CD8-positive, alpha-beta memory T cell (primary cell): ENCODE results near the gene NPHP4. TPM values are rescaled to one million over a fixed set of nuclear protein-coding genes. Genes with fewer than 3 reads are reported as not detected.
"Not testable (repeated sequence)": the region's sequence is repeated elsewhere in the genome, so short reads cannot be mapped to it uniquely, and the experiment has no call there.

Experiments used
- CTCF ChIA-PET: fragments of 350-600 bp; sonication (Branson Sonifier 250); formaldehyde crosslinking; loops from one replicate; lab custom pipeline; 2021; ENCODE audit warnings: antibody characterized with exemption; lab: Charles Lee
- POLR2A ChIA-PET: fragments of 350-600 bp; sonication (Branson Sonifier 250); formaldehyde crosslinking; loops from one replicate; lab custom pipeline; 2021; ENCODE audit warnings: antibody characterized with exemption; lab: Charles Lee
- DNase-seq, 5 donors: peaks; one replicate each; pipeline versions ENCODE4 v3.0.0 to v3.0.0-alpha.2; 2020 to 2022; ENCODE audit warnings: mixed read lengths in 1 of 5
- H3K27ac ChIP-seq: one replicate; pipeline ENCODE4 v1.7.0; 2013; ENCODE audit warnings: low read depth, mild to moderate bottlenecking, low read length, moderate library complexity
- H3K27me3 ChIP-seq: 2 replicates; pipeline ENCODE4 v1.7.0; 2013; ENCODE audit warnings: low read length, mild to moderate bottlenecking; ENCODE audit not compliant: insufficient read depth, poor library complexity, severe bottlenecking
- H3K36me3 ChIP-seq: 2 replicates; pipeline ENCODE4 v1.7.0; 2013; ENCODE audit warnings: mild to moderate bottlenecking, low read length, moderate library complexity; ENCODE audit not compliant: insufficient read depth
- H3K4me1 ChIP-seq: 2 replicates; pipeline ENCODE4 v1.7.0; 2013; ENCODE audit warnings: mild to moderate bottlenecking, low read length, moderate library complexity; ENCODE audit not compliant: insufficient read depth
- H3K4me3 ChIP-seq: 2 replicates; pipeline ENCODE4 v1.7.0; 2013; ENCODE audit warnings: mild to moderate bottlenecking, low read length
- H3K9me3 ChIP-seq: 2 replicates; pipeline ENCODE4 v1.7.0; 2013; ENCODE audit warnings: mild to moderate bottlenecking, low read length
- H3K27ac Mint-ChIP-seq, 8 donors: one replicate each; pipeline ENCODE4 v1.8.0; 2020 to 2021; ENCODE audit warnings: mixed read lengths in 8 of 8, mild to moderate bottlenecking in 6 of 8, inconsistent platforms in 3 of 8, moderate library complexity in 3 of 8
- H3K27me3 Mint-ChIP-seq, 2 donors: one replicate each; pipeline ENCODE4 v1.8.0; 2020 to 2021; ENCODE audit warnings: mixed read lengths in 2 of 2, mild to moderate bottlenecking in 1 of 2, moderate library complexity in 1 of 2
- H3K36me3 Mint-ChIP-seq, 3 donors: one replicate each; pipeline ENCODE4 v1.8.0; 2020 to 2021; ENCODE audit warnings: mixed read lengths in 3 of 3, inconsistent platforms in 1 of 3, mild to moderate bottlenecking in 1 of 3
- H3K4me1 Mint-ChIP-seq, 3 donors: one replicate each; pipeline ENCODE4 v1.8.0; 2020 to 2021; ENCODE audit warnings: mixed read lengths in 3 of 3, inconsistent platforms in 1 of 3, mild to moderate bottlenecking in 1 of 3
- H3K4me3 Mint-ChIP-seq, 7 donors: one replicate each; pipeline ENCODE4 v1.8.0; 2020 to 2021; ENCODE audit warnings: mixed read lengths in 7 of 7, mild to moderate bottlenecking in 6 of 7, moderate library complexity in 4 of 7, inconsistent platforms in 2 of 7
- H3K9me3 Mint-ChIP-seq, 5 donors: one replicate each; pipeline ENCODE4 v1.8.0; 2020 to 2022; ENCODE audit warnings: mixed read lengths in 5 of 5, mild to moderate bottlenecking in 3 of 5, moderate library complexity in 2 of 5, inconsistent platforms in 1 of 5
- polyA plus RNA-seq: library from polyadenylated mRNA; unstranded; fragments of 300-500 nt; fragmentation: Illumina TruSeq; gene quantifications from one replicate; pipeline ENCODE4 v1.2.3, GENCODE V29; 2021
- total RNA-seq, 2 experiments: library from RNA; stranded (reverse); gene quantifications; one replicate each; pipeline ENCODE4 v1.2.3, GENCODE V29; 2021

NPHP4 gene
- total and polyA plus RNA-seq, 3 experiments from 2014 or later = 1.2 to 11.5 (median 11.2) TPM

DNA sequence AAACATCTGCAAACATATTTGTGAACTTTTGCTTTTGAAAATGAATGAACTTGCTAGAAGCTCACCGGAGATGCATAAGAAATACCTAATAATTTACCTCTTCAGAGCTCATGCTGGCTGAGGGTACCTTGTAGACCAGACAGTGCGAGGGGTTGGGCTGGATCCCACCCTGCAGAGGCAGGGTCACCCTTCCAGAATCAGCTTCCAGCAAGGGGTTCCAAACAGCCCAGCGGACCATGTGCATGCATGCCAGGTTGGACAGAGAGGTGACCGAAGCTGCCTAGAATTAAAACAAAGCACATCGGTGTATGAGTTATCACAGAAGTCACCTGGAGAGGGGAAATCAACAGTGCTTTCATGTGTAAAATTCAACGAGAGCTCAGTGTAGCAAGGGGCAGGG lies 59.2 kb downstream of the NPHP4 start:
- POLR2A ChIA-PET = no interaction called here
- CTCF ChIA-PET = interaction anchor here (0.9 kb wide), 1 partner anchor 22 kb away, joined by 3 read pairs; no protein-coding TSS in a partner anchor
- H3K4me1 Mint-ChIP-seq = peaks cover 0 to 3% (median 0%) of the 10 kb centered on the region in 3 donors
- H3K9me3 Mint-ChIP-seq = no peaks in the 10 kb centered on the region
- no peaks in the 10 kb centered on the region for H3K9me3 ChIP-seq
- H3K36me3 Mint-ChIP-seq = peaks cover 7 to 26% (median 8%) of the 10 kb centered on the region in 3 donors
- H3K4me3 ChIP-seq = no peak overlapping the region
- H3K4me3 Mint-ChIP-seq = no peak overlapping the region
- no peaks in the 10 kb centered on the region for H3K27me3 Mint-ChIP-seq
- peak overlapping the region in 1 of 8 donors; percentile 22 for H3K27ac Mint-ChIP-seq
- no peak overlapping the region for H3K27ac ChIP-seq
- DNase-seq = no peak
- no peaks in the 10 kb centered on the region for H3K36me3 ChIP-seq
- no peaks in the 10 kb centered on the region for H3K27me3 ChIP-seq
- H3K4me1 ChIP-seq = no peaks in the 10 kb centered on the region

DNA sequence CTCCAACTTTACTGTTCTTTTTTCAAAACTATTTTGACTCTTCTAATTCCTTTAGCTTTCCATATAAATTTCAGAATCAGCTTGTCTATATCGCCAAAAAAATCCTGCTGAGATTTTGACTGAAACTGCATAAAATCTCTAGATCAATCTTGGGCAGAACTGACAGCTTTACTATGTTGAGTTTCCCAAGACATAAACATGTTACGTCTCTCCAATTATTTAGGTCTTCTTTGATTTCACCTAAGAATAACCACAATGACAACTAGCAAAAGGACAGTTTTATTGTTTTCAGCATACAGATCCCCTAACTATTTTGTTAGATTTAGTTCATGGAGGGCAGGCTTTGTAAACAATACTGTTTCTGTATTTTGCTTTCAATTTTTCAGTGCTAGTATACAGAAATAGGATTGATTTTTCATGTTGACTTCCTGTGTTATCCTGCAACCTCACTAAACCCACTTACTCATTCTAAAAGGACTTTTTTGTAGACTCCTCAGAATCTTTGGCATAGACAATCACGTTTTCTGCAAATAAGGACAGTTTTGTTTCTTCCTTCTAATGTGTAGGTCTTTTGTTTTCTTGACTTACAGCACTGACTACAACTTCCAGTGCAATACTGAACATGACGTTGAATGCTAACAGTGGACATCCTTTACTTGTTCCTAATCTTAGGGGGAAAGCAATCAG lies 63.4 kb downstream of the NPHP4 start:
- Mint-ChIP-seq H3K36me3 (peaks cover 12 to 41% (median 16%) of the 10 kb centered on the region in 3 donors), H3K9me3 (peaks cover 0 to 4% (median 0%) of the 10 kb centered on the region in 5 donors), H3K4me3 (no peak overlapping the region), H3K27ac (peak overlapping the region in 2 of 8 donors; percentile 18 to 20), H3K4me1 (no peaks in the 10 kb centered on the region), H3K27me3 (no peaks in the 10 kb centered on the region)
- H3K27me3 ChIP-seq = no peaks in the 10 kb centered on the region
- H3K9me3 ChIP-seq = no peaks in the 10 kb centered on the region
- DNase-seq = no peak
- H3K27ac ChIP-seq = no peak overlapping the region
- H3K36me3 ChIP-seq = no peaks in the 10 kb centered on the region
- POLR2A ChIA-PET = no interaction called here
- no peaks in the 10 kb centered on the region for H3K4me1 ChIP-seq
- CTCF ChIA-PET = no interaction called here
- H3K4me3 ChIP-seq = no peak overlapping the region

DNA sequence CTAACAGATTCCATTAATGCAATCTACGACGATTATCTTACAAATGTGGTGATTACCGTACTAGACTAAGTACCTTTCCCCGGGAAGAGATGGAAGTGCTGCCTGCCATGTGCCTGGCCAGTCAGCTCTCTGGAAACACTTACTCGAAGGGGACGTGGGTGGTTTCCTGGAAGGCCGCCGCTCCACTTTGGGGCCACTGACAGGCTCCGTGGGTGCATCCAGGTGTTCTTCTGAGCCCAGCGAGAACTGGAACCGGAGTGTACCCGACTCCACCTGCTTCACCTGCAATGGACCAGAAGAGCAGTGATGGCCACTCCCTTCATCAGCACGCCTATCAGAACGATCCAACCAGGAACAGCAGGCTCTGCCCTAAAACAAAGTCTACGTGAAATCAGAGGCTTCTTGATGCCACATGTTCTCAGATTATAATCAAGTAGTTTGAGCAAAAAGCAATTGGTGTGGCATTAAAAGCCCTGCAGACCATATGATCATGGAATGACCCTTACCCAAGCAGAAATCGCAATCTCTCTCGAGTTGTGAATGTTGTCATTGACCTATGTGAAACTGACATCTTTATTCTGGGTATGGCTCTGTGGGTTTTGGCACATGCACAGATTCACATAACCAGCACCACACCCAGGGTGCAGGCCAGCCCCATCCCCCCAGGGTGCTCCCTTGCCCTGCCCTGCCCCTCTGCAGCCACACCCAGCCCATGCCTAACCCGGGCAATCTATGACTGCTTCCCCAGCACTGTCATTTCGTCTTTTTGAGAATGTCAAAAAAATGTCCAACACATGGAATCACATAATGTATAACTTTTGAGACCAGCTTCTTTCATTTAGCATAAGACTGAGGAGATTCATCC lies 64.5 kb downstream of the NPHP4 start:
- no peak overlapping the region for H3K4me3 Mint-ChIP-seq
- POLR2A ChIA-PET = no interaction called here
- peaks cover 0 to 7% (median 0%) of the 10 kb centered on the region in 5 donors for H3K9me3 Mint-ChIP-seq
- CTCF ChIA-PET = no interaction called here
- H3K27me3 Mint-ChIP-seq = no peaks in the 10 kb centered on the region
- H3K36me3 Mint-ChIP-seq = peaks cover 15 to 35% (median 23%) of the 10 kb centered on the region in 3 donors
- DNase-seq = no peak
- H3K4me1 ChIP-seq = no peaks in the 10 kb centered on the region
- H3K4me1 Mint-ChIP-seq = no peaks in the 10 kb centered on the region
- no peaks in the 10 kb centered on the region for H3K36me3 ChIP-seq
- no peak overlapping the region for H3K4me3 ChIP-seq
- H3K27me3 ChIP-seq = no peaks in the 10 kb centered on the region
- no peak overlapping the region for H3K27ac ChIP-seq
- H3K27ac Mint-ChIP-seq = no peak overlapping the region
- H3K9me3 ChIP-seq = no peaks in the 10 kb centered on the region

DNA sequence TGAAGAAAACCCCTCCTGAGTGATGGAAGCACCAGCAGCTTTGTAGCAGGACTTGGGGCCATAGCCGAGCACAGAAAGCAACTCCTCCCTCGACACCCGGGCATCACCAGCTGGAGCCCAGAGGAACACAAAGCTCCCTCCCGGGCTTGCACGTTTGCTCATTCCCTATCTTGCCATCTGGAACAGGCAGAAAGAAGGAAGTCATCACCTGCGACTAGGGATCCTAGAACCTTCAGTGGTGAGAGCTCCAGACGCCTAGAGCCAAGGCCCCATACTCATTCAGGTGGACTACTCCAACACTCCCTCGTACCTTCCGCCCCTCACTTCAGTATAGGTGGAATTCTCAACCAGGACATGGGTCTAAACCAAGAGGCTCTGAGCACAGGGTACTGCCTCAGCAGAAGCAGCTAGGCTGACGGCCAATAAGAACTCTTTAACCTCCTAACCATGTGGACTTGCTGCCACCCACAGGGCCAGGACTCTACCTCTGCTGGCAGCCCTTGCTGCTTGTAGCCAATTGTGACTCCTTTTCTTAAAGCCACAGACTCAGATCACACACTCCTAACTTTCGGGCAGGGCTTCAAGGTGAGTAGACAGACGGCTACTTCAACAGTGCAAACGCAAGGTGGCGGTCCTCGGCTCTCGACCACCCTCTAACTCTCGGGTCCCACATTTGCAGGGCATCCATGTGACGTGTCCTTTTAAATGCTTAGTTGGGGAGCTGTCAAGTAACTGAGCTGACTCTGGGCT lies 65.4 kb downstream of the NPHP4 start:
- Histone ChIP-seq H3K36me3 (no peaks in the 10 kb centered on the region), H3K4me1 (no peaks in the 10 kb centered on the region), H3K27me3 (no peaks in the 10 kb centered on the region), H3K9me3 (no peaks in the 10 kb centered on the region), H3K27ac (no peak overlapping the region), H3K4me3 (no peak overlapping the region)
- POLR2A ChIA-PET = no interaction called here
- Mint-ChIP-seq H3K9me3 (peaks cover 0 to 7% (median 0%) of the 10 kb centered on the region in 5 donors), H3K27ac (no peak overlapping the region), H3K4me1 (no peaks in the 10 kb centered on the region), H3K4me3 (no peak overlapping the region), H3K27me3 (no peaks in the 10 kb centered on the region), H3K36me3 (peaks cover 15 to 30% (median 21%) of the 10 kb centered on the region in 3 donors)
- DNase-seq = no peak
- CTCF ChIA-PET = no interaction called here

DNA sequence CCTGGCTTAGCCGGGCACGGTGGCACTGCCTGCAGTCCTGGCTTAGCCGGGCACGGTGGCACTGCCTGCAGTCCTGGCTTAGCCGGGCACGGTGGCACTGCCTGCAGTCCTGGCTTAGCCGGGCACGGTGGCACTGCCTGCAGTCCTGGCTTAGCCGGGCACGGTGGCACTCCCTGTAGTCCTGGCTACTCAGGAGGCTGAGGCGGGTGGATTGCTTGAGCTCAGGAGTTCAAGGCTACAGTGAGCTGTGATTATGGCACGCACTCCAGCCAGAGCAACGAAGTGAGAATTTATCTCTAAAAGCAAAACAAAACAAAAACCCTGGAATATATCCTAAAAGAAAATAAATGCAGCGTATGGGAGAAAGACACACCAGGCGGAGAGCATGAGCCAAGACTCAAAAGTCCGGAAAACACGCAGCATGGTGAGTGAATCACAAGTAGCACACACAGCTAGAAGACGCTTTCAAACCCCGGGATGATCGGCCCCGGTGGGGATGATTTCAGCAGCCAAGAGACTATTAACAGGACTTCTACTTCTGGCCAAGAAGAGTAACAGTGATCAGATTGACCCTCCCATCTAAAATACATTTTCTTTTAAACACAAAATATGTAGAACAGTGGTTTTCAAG lies 69.4 kb downstream of the NPHP4 start:
- POLR2A ChIA-PET, DNase-seq, H3K27me3 Mint-ChIP-seq, CTCF ChIA-PET, H3K4me3 Mint-ChIP-seq, H3K9me3 ChIP-seq, H3K4me1 Mint-ChIP-seq, H3K36me3 ChIP-seq, H3K4me3 ChIP-seq, H3K27ac ChIP-seq, H3K27ac Mint-ChIP-seq, H3K9me3 Mint-ChIP-seq, H3K27me3 ChIP-seq, H3K4me1 ChIP-seq: not testable (repeated sequence)
- peaks cover 7 to 23% (median 19%) of the 10 kb centered on the region in 3 donors for H3K36me3 Mint-ChIP-seq

DNA sequence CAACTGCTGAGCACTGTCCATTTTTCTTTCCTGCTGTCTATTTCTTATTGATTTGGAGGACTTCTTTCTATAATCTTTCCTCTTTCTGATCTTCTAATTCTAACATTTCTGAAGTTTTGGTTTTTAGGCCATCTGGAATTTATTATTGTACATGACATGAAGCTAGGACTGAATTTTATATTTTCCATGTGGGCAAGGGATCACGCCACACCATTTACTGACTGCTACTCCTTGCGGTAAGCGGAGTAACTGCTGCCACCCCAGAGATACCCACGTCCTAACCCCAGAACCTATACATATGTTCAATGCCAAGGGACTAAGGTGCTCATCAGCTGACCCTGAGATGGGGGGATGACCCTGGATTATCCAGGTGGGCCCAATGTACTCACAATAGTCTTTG lies 70.6 kb downstream of the NPHP4 start:
- Mint-ChIP-seq H3K4me1 (no peaks in the 10 kb centered on the region), H3K27ac (no peak overlapping the region), H3K4me3 (peak overlapping the region in 1 of 7 donors; percentile 18), H3K27me3 (no peaks in the 10 kb centered on the region), H3K36me3 (peaks cover 7 to 14% (median 14%) of the 10 kb centered on the region in 3 donors), H3K9me3 (peaks cover 0 to 7% (median 0%) of the 10 kb centered on the region in 5 donors)
- Histone ChIP-seq H3K27ac (no peak overlapping the region), H3K27me3 (no peaks in the 10 kb centered on the region), H3K36me3 (no peaks in the 10 kb centered on the region), H3K9me3 (no peaks in the 10 kb centered on the region), H3K4me1 (no peaks in the 10 kb centered on the region), H3K4me3 (no peak overlapping the region)
- ChIA-PET POLR2A (no interaction called here), CTCF (no interaction called here)
- no peak for DNase-seq

DNA sequence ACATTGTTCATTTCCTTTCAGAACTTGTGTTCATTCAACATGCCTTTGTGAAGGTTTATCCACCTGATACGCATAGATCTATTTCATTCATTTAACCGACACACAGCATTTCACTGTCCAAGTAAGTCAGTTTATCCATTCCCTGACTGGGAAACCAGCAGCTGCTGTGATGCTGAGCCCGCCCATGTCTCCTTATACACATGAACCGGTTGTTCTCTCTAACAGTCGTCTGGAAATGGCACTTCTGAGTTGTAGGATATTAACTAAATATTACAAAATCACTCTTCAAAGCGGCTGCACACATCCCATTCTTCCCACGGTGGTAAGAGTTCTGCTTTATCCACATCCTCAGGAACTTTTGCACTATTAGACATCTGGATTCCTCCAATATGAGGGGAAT lies 71.1 kb downstream of the NPHP4 start:
- Mint-ChIP-seq H3K4me1 (peaks cover 0 to under 1% (median under 1%) of the 10 kb centered on the region in 3 donors), H3K36me3 (peaks cover 7 to 12% (median 11%) of the 10 kb centered on the region in 3 donors), H3K27ac (no peak overlapping the region), H3K9me3 (peaks cover 0 to 7% (median 0%) of the 10 kb centered on the region in 5 donors), H3K4me3 (no peak overlapping the region), H3K27me3 (no peaks in the 10 kb centered on the region)
- ChIA-PET POLR2A (no interaction called here), CTCF (no interaction called here)
- DNase-seq = no peak
- Histone ChIP-seq H3K27me3 (no peaks in the 10 kb centered on the region), H3K27ac (no peak overlapping the region), H3K36me3 (no peaks in the 10 kb centered on the region), H3K4me3 (no peak overlapping the region), H3K9me3 (no peaks in the 10 kb centered on the region), H3K4me1 (no peaks in the 10 kb centered on the region)
